IMR-90 (cell line): ENCODE measurements around the gene GAREM1. TPM values are rescaled to one million over a fixed set of nuclear protein-coding genes. Genes with fewer than 3 reads are reported as not detected.

Experiments used
- ATAC-seq: fragments of 200-7000 bp; cut with Tn5 transposase; 2 replicates; pipeline ENCODE4 v1.9.1; 2020; ENCODE audit warnings: low read depth, mild to moderate bottlenecking, moderate library complexity
- BruUV-seq: library from RNA; stranded (reverse); fragments of 400-500 nt; replicated peaks from 2 replicates; lab custom pipeline; 2021; lab: Mats Ljungman, UMichigan
- CTCF ChIA-PET: fragments of 300-600 bp; formaldehyde crosslinking; extraction: SDS; loops from one replicate; lab custom pipeline; 2021; ENCODE audit warnings: antibody characterized with exemption; lab: Yijun Ruan, JAX
- POLR2A ChIA-PET: fragments of 300-600 bp; sonication (Branson Sonifier 250); formaldehyde crosslinking; loops from one replicate; lab custom pipeline; 2022; ENCODE audit warnings: antibody characterized with exemption; ENCODE audit not compliant: unreplicated experiment; lab: Charles Lee
- DNase-seq: peaks from one replicate; pipeline ENCODE4 v3.0.0; 2013
- H2AFZ ChIP-seq: replicated peaks from 2 replicates; pipeline ENCODE3; 2013; ENCODE audit warnings: low read length, mild to moderate bottlenecking; ENCODE audit not compliant: poor library complexity
- H2AK5ac ChIP-seq: 2 replicates; pipeline ENCODE4 v1.6.1; 2013; ENCODE audit warnings: low read depth, low read length, inconsistent platforms
- H2AK9ac ChIP-seq: replicated peaks from 2 replicates; pipeline ENCODE3; 2013; ENCODE audit warnings: mild to moderate bottlenecking, low read depth, low read length, moderate library complexity; ENCODE audit not compliant: poor library complexity
- H2BK120ac ChIP-seq: 2 replicates; pipeline ENCODE4 v1.6.1; 2013; ENCODE audit warnings: low read depth, low read length, inconsistent platforms
- H2BK15ac ChIP-seq: 3 replicates; pipeline ENCODE4 v1.6.1; 2013; ENCODE audit warnings: low read depth, low read length, inconsistent platforms
- H2BK20ac ChIP-seq: 2 replicates; pipeline ENCODE4 v1.6.1; 2013; ENCODE audit warnings: low read depth, mild to moderate bottlenecking, inconsistent platforms, low read length, moderate library complexity
- H2BK5ac ChIP-seq: 2 replicates; pipeline ENCODE4 v1.6.1; 2013; ENCODE audit warnings: mild to moderate bottlenecking, low read depth, low read length, inconsistent platforms; ENCODE audit not compliant: poor library complexity, severe bottlenecking
- H3K14ac ChIP-seq: replicated peaks from 2 replicates; pipeline ENCODE4 v1.6.1; 2013; ENCODE audit warnings: low read depth, low read length, inconsistent platforms
- H3K18ac ChIP-seq: 2 replicates; pipeline ENCODE4 v1.6.1; 2013; ENCODE audit warnings: low read depth, low read length, control low read depth
- H3K23ac ChIP-seq: 2 replicates; pipeline ENCODE4 v1.6.1; 2013; ENCODE audit warnings: low read depth, low read length, inconsistent platforms
- H3K27ac ChIP-seq: 2 replicates; pipeline ENCODE4 v1.5.1; 2013; ENCODE audit warnings: mild to moderate bottlenecking, control low read depth, low read length; ENCODE audit not compliant: insufficient read depth
- H3K27me3 ChIP-seq: 2 replicates; pipeline ENCODE4 v1.6.1; 2013; ENCODE audit warnings: low read length; ENCODE audit not compliant: control insufficient read depth, insufficient read depth
- H3K36me3 ChIP-seq: 2 replicates; pipeline ENCODE4 v1.6.1; 2013; ENCODE audit warnings: low read length, mixed read lengths; ENCODE audit not compliant: control insufficient read depth, insufficient read depth
- H3K4ac ChIP-seq: 2 replicates; pipeline ENCODE4 v1.6.1; 2013; ENCODE audit warnings: low read depth, low read length, inconsistent platforms
- H3K4me1 ChIP-seq: 2 replicates; pipeline ENCODE4 v1.6.1; 2013; ENCODE audit warnings: low read length, mixed read lengths; ENCODE audit not compliant: control insufficient read depth, insufficient read depth
- H3K4me2 ChIP-seq: 2 replicates; pipeline ENCODE4 v1.6.1; 2013; ENCODE audit warnings: low read depth, mild to moderate bottlenecking, control low read depth, low read length, moderate library complexity
- H3K4me3 ChIP-seq: 2 replicates; pipeline ENCODE4 v1.5.1; 2013; ENCODE audit warnings: low read depth, mild to moderate bottlenecking, control low read depth, low read length, moderate library complexity; ENCODE audit not compliant: insufficient read depth
- H3K56ac ChIP-seq: 2 replicates; pipeline ENCODE4 v1.6.1; 2013; ENCODE audit warnings: low read length, inconsistent platforms; ENCODE audit not compliant: insufficient read depth; ENCODE audit errors: extremely low read depth
- H3K79me1 ChIP-seq, 2 experiments: 2 replicates each; pipeline ENCODE4 v1.6.1; 2013; ENCODE audit warnings: low read length in 2 of 2, inconsistent platforms in 1 of 2, low read depth in 1 of 2
- H3K9ac ChIP-seq: 2 replicates; pipeline ENCODE4 v1.6.1; 2013; ENCODE audit warnings: low read depth, low read length, control low read depth
- H3K9me1 ChIP-seq: 2 replicates; pipeline ENCODE4 v1.6.1; 2013; ENCODE audit warnings: low read length, inconsistent platforms; ENCODE audit not compliant: insufficient read depth
- H3K9me3 ChIP-seq: 2 replicates; pipeline ENCODE4 v1.6.1; 2013; ENCODE audit warnings: low read length; ENCODE audit not compliant: control insufficient read depth, insufficient read depth
- H4K20me1 ChIP-seq: 2 replicates; pipeline ENCODE4 v1.6.1; 2013; ENCODE audit warnings: low read length, inconsistent platforms; ENCODE audit not compliant: insufficient read depth
- H4K5ac ChIP-seq: 2 replicates; pipeline ENCODE4 v1.6.1; 2013; ENCODE audit warnings: mild to moderate bottlenecking, low read depth, low read length, control low read depth
- H4K8ac ChIP-seq, 2 experiments: 2 replicates each; pipeline ENCODE4 v1.6.1; 2013; ENCODE audit warnings: low read depth in 2 of 2, low read length in 2 of 2, control low read depth in 1 of 2, inconsistent platforms in 1 of 2
- H4K91ac ChIP-seq: 2 replicates; pipeline ENCODE4 v1.6.1; 2013; ENCODE audit warnings: low read depth, low read length, inconsistent platforms; ENCODE audit not compliant: insufficient read depth
- BHLHE40 ChIP-seq: fragments of 150-350 bp; IDR thresholded peaks from 2 replicates; pipeline ENCODE4 v1.6.1; 2016; ENCODE audit warnings: mild to moderate bottlenecking, low read depth, low read length
- CEBPB ChIP-seq: IDR thresholded peaks from 2 replicates; pipeline ENCODE4 v1.6.1; 2012; ENCODE audit warnings: low read depth, low read length, improper control_type of control experiment
- CHD1 ChIP-seq: IDR thresholded peaks from 2 replicates; pipeline ENCODE4 v1.6.1; 2012; ENCODE audit warnings: low read depth, low read length, improper control_type of control experiment
- FOS ChIP-seq: fragments of 150-350 bp; IDR thresholded peaks from 2 replicates; pipeline ENCODE4 v1.6.1; 2016; ENCODE audit warnings: low read depth, low read length
- MAFK ChIP-seq: IDR thresholded peaks from 2 replicates; pipeline ENCODE4 v1.6.1; 2012; ENCODE audit warnings: low read depth, low read length, improper control_type of control experiment
- MAZ ChIP-seq: IDR thresholded peaks from 2 replicates; pipeline ENCODE4 v1.6.1; 2012; ENCODE audit warnings: low read depth, mild to moderate bottlenecking, low read length, improper control_type of control experiment, moderate library complexity, borderline replicate concordance
- MXI1 ChIP-seq: IDR thresholded peaks from 2 replicates; pipeline ENCODE4 v1.6.1; 2012; ENCODE audit warnings: low read depth, mild to moderate bottlenecking, low read length, moderate library complexity, borderline replicate concordance
- NFE2L2 ChIP-seq: fragments of 150-350 bp; IDR thresholded peaks from 2 replicates; pipeline ENCODE4 v1.6.1; 2016; ENCODE audit warnings: low read depth, mild to moderate bottlenecking, low read length
- POLR2A ChIP-seq: IDR thresholded peaks from 2 replicates; pipeline ENCODE4 v1.6.1; 2012; ENCODE audit warnings: mild to moderate bottlenecking, low read depth, low read length
- RAD21 ChIP-seq: IDR thresholded peaks from 2 replicates; pipeline ENCODE4 v1.6.1; 2012; ENCODE audit warnings: low read length, improper control_type of control experiment
- RCOR1 ChIP-seq: IDR thresholded peaks from 2 replicates; pipeline ENCODE4 v1.6.1; 2012; ENCODE audit warnings: mild to moderate bottlenecking, low read length, improper control_type of control experiment; ENCODE audit not compliant: insufficient replicate concordance
- RFX5 ChIP-seq: IDR thresholded peaks from 2 replicates; pipeline ENCODE4 v1.8.0; 2012; ENCODE audit warnings: low read depth, mild to moderate bottlenecking, low read length, moderate library complexity
- SMC3 ChIP-seq: fragments of 150-350 bp; IDR thresholded peaks from 2 replicates; pipeline ENCODE4 v1.6.1; 2016; ENCODE audit warnings: low read depth, mild to moderate bottlenecking, antibody characterized with exemption, low read length, moderate library complexity
- WGBS, 2 experiments: methylation state at CpG; one replicate each; pipeline versions ENCODE4 v1.1.5 to v1.1.7; 2013; ENCODE audit warnings: missing lambda C conversion rate in 2 of 2; ENCODE audit not compliant: insufficient read length in 1 of 2; ENCODE audit errors: extremely low coverage in 2 of 2; 5-methylcytosine and 5-hydroxymethylcytosine counted together
- dilution Hi-C: fragments of 300-500 bp; cut with HindIII; formaldehyde crosslinking; loops from one replicate; pipeline ENCODE4 v1.14.3; 2018; ENCODE audit warnings: low sequenced_read_pairs; ENCODE audit not compliant: unreplicated experiment
- in situ Hi-C: fragments of 300-500 bp; cut with MboI; formaldehyde crosslinking; loops from 3 replicates; pipeline ENCODE4 v1.14.3; 2019; ENCODE audit warnings: low sequenced_read_pairs, inconsistent platforms, mixed read lengths
- intact Hi-C: fragments of 100-400 bp; cut with micrococcal nuclease; formaldehyde crosslinking; loops from 2 replicates; pipeline ENCODE4 v1.10.0; 2022
- polyA plus RNA-seq, 3 experiments: library from polyadenylated mRNA; depleted of rRNA; stranded (reverse); fragments of >200 nt; gene quantifications; 2 replicates each; pipeline ENCODE4 v1.2.3, GENCODE V29; 2012; ENCODE audit warnings: low replicate concordance in 1 of 3
- total RNA-seq: library from RNA; depleted of rRNA; stranded (reverse); fragments of >200 nt; gene quantifications from 2 replicates; pipeline ENCODE4 v1.2.3, GENCODE V29; 2012
- TF ChIP-seq, protein P1 (sequence below): fragments of 150-350 bp; IDR thresholded peaks from 2 replicates; pipeline ENCODE4 v1.6.1; 2016; ENCODE audit warnings: low read depth, mild to moderate bottlenecking, low read length, moderate library complexity, borderline replicate concordance
- TF ChIP-seq, protein P2 (sequence below): conservative IDR thresholded peaks from 2 replicates; pipeline ENCODE4 v1.5.1; 2012; ENCODE audit warnings: mild to moderate bottlenecking, low read depth, low read length, improper control_type of control experiment
- TF ChIP-seq, protein P3 (sequence below): fragments of 150-350 bp; IDR thresholded peaks from 2 replicates; pipeline ENCODE4 v1.6.1; 2017; ENCODE audit warnings: mild to moderate bottlenecking, antibody characterized with exemption, low read length, low read depth

Gene GAREM1
- total and polyA plus RNA-seq, 2 of the 4 experiments (the other 2 are of a cell fraction), result 1.4 to 2.3 TPM

DNA sequence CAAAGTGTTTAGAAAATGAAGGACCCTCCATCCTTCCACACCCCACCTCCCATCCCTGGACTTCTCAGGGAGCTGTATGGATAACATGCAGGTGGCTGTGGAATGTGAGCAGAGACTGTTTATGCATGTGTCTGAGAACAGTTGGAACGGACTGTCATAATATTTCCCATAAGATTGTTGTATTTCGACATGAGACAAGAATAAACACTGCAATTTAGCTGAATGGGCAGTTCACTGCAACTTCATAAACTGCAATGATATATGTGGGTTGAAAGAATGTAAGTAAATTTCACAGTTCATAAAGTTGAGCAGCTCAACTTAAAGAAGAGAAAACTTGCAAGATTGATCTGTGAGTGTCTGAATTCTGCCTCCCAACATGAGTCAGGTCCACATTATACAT lies 206.3 kb downstream of the GAREM1 start:
- Histone ChIP-seq H4K20me1 (no peaks in the 10 kb centered on the region), H4K8ac (no peak overlapping the region), H3K9ac (no peak overlapping the region), H2BK5ac (no peak overlapping the region), H2AK9ac (no peak overlapping the region), H2BK20ac (no peak overlapping the region), H4K5ac (no peak overlapping the region), H3K23ac (no peak overlapping the region), H2BK120ac (no peak overlapping the region), H3K14ac (no peak overlapping the region), H3K4me1 (peaks cover 2% of the 10 kb centered on the region; the same call in 1 of the 2 replicates), H3K36me3 (0 out of 2 replicates have a peak, but pooled peaks cover 1% of the 10 kb centered on the region), H3K4me2 (no peak overlapping the region), H3K4me3 (no peak overlapping the region), H3K56ac (no peak overlapping the region), H2BK15ac (no peak overlapping the region), H3K27ac (no peak overlapping the region), H3K18ac (no peak overlapping the region), H3K9me3 (no peaks in the 10 kb centered on the region), H3K79me1 (no peaks in the 10 kb centered on the region), H2AK5ac (no peak overlapping the region), H3K4ac (no peak overlapping the region), H3K27me3 (no peaks in the 10 kb centered on the region; the same call in 1 of the 2 replicates), H2AFZ (no peak overlapping the region), H3K9me1 (no peaks in the 10 kb centered on the region), H4K91ac (no peak overlapping the region)
- in situ Hi-C loops, result no loop called here
- intact Hi-C loops, result no loop called here
- WGBS, 2 experiments, result no CpG with 5 or more reads among the region's 2 CpGs
- TF ChIP-seq FOS (no peak), MAFK (no peak), CHD1 (no peak), RAD21 (no peak), RCOR1 (no peak), POLR2A (no peak), SMC3 (no peak), CEBPB (no peak), RFX5 (no peak), MXI1 (no peak), NFE2L2 (no peak), MAZ (no peak), BHLHE40 (no peak)
- TF ChIP-seq, protein P1, sequence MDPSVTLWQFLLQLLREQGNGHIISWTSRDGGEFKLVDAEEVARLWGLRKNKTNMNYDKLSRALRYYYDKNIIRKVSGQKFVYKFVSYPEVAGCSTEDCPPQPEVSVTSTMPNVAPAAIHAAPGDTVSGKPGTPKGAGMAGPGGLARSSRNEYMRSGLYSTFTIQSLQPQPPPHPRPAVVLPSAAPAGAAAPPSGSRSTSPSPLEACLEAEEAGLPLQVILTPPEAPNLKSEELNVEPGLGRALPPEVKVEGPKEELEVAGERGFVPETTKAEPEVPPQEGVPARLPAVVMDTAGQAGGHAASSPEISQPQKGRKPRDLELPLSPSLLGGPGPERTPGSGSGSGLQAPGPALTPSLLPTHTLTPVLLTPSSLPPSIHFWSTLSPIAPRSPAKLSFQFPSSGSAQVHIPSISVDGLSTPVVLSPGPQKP, result no peak
- TF ChIP-seq, protein P2, sequence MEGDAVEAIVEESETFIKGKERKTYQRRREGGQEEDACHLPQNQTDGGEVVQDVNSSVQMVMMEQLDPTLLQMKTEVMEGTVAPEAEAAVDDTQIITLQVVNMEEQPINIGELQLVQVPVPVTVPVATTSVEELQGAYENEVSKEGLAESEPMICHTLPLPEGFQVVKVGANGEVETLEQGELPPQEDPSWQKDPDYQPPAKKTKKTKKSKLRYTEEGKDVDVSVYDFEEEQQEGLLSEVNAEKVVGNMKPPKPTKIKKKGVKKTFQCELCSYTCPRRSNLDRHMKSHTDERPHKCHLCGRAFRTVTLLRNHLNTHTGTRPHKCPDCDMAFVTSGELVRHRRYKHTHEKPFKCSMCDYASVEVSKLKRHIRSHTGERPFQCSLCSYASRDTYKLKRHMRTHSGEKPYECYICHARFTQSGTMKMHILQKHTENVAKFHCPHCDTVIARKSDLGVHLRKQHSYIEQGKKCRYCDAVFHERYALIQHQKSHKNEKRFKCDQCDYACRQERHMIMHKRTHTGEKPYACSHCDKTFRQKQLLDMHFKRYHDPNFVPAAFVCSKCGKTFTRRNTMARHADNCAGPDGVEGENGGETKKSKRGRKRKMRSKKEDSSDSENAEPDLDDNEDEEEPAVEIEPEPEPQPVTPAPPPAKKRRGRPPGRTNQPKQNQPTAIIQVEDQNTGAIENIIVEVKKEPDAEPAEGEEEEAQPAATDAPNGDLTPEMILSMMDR, result no peak
- TF ChIP-seq, protein P3, sequence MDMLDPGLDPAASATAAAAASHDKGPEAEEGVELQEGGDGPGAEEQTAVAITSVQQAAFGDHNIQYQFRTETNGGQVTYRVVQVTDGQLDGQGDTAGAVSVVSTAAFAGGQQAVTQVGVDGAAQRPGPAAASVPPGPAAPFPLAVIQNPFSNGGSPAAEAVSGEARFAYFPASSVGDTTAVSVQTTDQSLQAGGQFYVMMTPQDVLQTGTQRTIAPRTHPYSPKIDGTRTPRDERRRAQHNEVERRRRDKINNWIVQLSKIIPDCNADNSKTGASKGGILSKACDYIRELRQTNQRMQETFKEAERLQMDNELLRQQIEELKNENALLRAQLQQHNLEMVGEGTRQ, result no peak
- dilution Hi-C loops, result no loop called here
- ChIA-PET POLR2A (no interaction called here), CTCF (interaction anchor here (1.0 to 1.8 kb wide), 2 partner anchors 25 to 207 kb away, joined by 4 read pairs; partner anchors contain the start of gene GAREM1)
- no TSS peak for BruUV-seq
- DNase-seq (no peak), ATAC-seq (peak; percentile 48; the same call in 1 of the 2 replicates)
